GM21390 (cell line): ENCODE measurements around the gene RPL39L.

Experiments used
- ATAC-seq: cut with Tn5 transposase; IDR thresholded peaks from one replicate; pipeline ENCODE4 v1.9.1; 2021; ENCODE audit not compliant: unreplicated experiment

The RPL39L gene

GRCh38 chr3:187101184-187102072 lies 37.9 kb downstream of the RPL39L start:
- peak; percentile 57 for ATAC-seq

- ATAC-seq, result no peak
These were observed 40.3 kb downstream of the RPL39L start for GRCh38 chr3:187098923-187099512.

- ATAC-seq, result no peak
These were observed 46.0 kb downstream of the RPL39L start for GRCh38 chr3:187093320-187093719.

GRCh38 chr3:187088701-187089100 lies 50.6 kb downstream of the RPL39L start:
- ATAC-seq, result no peak

GRCh38 chr3:187086831-187087230 lies 52.5 kb downstream of the RPL39L start:
- ATAC-seq, result no peak

- ATAC-seq, result no peak
These were observed 53.4 kb downstream of the RPL39L start for GRCh38 chr3:187085933-187086332.

GRCh38 chr3:187085021-187085666 lies 54.2 kb downstream of the RPL39L start:
- no peak for ATAC-seq

- no peak for ATAC-seq
These were observed 54.7 kb downstream of the RPL39L start for GRCh38 chr3:187084580-187084979.

GRCh38 chr3:187084126-187084525 lies 55.2 kb downstream of the RPL39L start:
- no peak for ATAC-seq

- no peak for ATAC-seq
These were observed 56.4 kb downstream of the RPL39L start for GRCh38 chr3:187082758-187083375.

GRCh38 chr3:187080799-187081450 lies 58.4 kb downstream of the RPL39L start:
- no peak for ATAC-seq

GRCh38 chr3:187079090-187080022 lies 59.9 kb downstream of the RPL39L start:
- no peak for ATAC-seq

- no peak for ATAC-seq
These were observed 61.8 kb downstream of the RPL39L start for GRCh38 chr3:187077537-187077936.

- no peak for ATAC-seq
These were observed 62.2 kb downstream of the RPL39L start for GRCh38 chr3:187077085-187077484.

GRCh38 chr3:187076297-187076696 lies 63.0 kb downstream of the RPL39L start:
- no peak for ATAC-seq

- ATAC-seq, result no peak
These were observed 64.5 kb downstream of the RPL39L start for GRCh38 chr3:187074846-187075245.

- no peak for ATAC-seq
These were observed 65.7 kb downstream of the RPL39L start for GRCh38 chr3:187073581-187074098.

- ATAC-seq, result no peak
These were observed 66.8 kb downstream of the RPL39L start for GRCh38 chr3:187072511-187072910.

- ATAC-seq, result no peak
These were observed 67.2 kb downstream of the RPL39L start for GRCh38 chr3:187072102-187072501.
